ENCODE results near the gene CCDC174.

DNA sequence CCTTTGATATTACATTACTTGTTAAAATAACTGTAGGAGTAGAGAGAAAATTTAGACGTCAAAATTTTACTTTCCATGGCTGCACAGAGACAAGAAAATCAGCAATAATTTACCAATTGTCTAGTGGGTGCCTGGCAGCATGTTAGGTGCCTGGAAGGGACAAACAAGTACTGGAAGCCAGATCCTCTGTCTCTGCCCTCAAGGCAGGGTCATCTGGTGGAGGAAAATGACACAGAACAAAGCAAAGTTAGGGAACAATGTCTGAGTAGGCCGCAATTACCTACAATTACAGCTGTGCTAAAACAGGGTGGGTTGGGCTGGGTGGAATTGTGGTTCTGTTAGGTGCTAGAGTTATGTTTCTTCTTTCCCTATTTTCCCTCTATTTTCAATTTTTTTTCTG lies 7.4 kb downstream of the CCDC174 start:
- TF ChIP-seq MAX (IDR thresholded peaks at IDR 0.05) (no peak), CTCF (IDR thresholded peaks at IDR 0.05; ENCODE audit: low read depth, low read length, missing input control) (no peak), RAD21 (IDR thresholded peaks at IDR 0.05) (no peak), REST (IDR thresholded peaks at IDR 0.05) (no peak), JUND (IDR thresholded peaks at IDR 0.05) (no peak)
- TF ChIP-seq, protein P1, sequence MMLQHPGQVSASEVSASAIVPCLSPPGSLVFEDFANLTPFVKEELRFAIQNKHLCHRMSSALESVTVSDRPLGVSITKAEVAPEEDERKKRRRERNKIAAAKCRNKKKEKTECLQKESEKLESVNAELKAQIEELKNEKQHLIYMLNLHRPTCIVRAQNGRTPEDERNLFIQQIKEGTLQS (IDR thresholded peaks at IDR 0.05), result no peak

Measured in liver (tissue), 3 donors.